Colonic mucosa (tissue), 4 donors: Measurements from ENCODE around the gene LRRFIP2. TPM values are rescaled to one million over a fixed set of nuclear protein-coding genes. Genes with fewer than 3 reads are reported as not detected.

ENCODE experiments used
- DNase-seq: peaks from one replicate; pipeline ENCODE4 v3.0.0-alpha.2; 2020
- H3K27ac ChIP-seq: fragments of 200-600 bp; one replicate; pipeline ENCODE4 v1.8.0; 2021
- H3K27me3 ChIP-seq: fragments of 200-600 bp; one replicate; pipeline ENCODE4 v1.8.0; 2021
- H3K36me3 ChIP-seq: fragments of 200-600 bp; one replicate; pipeline ENCODE4 v1.8.0; 2021
- H3K4me1 ChIP-seq: fragments of 200-600 bp; one replicate; pipeline ENCODE4 v1.8.0; 2021; ENCODE audit warnings: mild to moderate bottlenecking
- H3K4me3 ChIP-seq: fragments of 200-600 bp; one replicate; pipeline ENCODE4 v1.8.0; 2021
- H3K9ac ChIP-seq, 2 donors: one replicate each; pipeline ENCODE4 v1.7.0; 2013; ENCODE audit warnings: control low read depth in 2 of 2, low read depth in 2 of 2, low read length in 2 of 2
- H3K9me3 ChIP-seq: fragments of 200-600 bp; one replicate; pipeline ENCODE4 v1.8.0; 2021
- intact Hi-C: fragments of 100-400 bp; cut with DNase I; formaldehyde crosslinking; loops from one replicate; pipeline ENCODE4 v1.14.1; 2022
- total RNA-seq, 2 donors: library from RNA; stranded (reverse); fragmentation: NEBNext Ultra II Directional in 1 of 2; extraction: Animal tissue kit (Norgen Biotek cat#: 25700) in 1 of 2; gene quantifications; one replicate each; pipeline ENCODE4 v1.2.1, GENCODE V29; 2021
- TF ChIP-seq, protein P1 (sequence below): fragments of 200-600 bp; IDR thresholded peaks from one replicate; pipeline ENCODE4 v1.8.0; 2022; ENCODE audit warnings: antibody characterized with exemption, mild to moderate bottlenecking
- donor health status: healthy.
- donor health status: DM: no; HTN: no; CAD: no.
- donor health status: DM: no; HTN: no; CAD: no.

LRRFIP2 gene
- total RNA-seq, 2 donors from 2014 or later: 87.0 to 120 TPM

DNA sequence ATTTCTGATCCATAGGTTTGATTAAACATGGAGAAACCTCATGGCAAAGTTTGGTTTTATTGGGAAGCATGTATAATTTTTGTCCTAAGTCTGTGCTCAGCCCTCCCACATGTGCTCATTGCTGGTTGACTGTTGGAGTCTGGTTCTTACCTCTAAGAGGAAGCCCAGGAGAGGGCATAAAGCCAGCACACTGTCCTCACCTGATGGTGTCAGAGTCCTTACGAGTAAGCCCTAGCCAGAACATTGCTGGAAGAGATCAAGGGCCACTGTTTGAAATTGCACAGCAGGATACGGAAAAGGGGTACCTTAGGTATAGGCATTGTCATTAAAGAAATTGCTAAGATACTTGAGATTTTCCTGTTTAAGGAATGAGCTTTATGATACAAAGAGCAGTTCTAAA lies 159.8 kb downstream of the LRRFIP2 start:
- no peak for DNase-seq

More for the DNA sequence above, 159.8 kb downstream of the LRRFIP2 start:
- intact Hi-C loops: no loop called here
- Histone ChIP-seq H3K27ac (no peak overlapping the region), H3K9me3 (no peaks in the 10 kb centered on the region), H3K27me3 (no peaks in the 10 kb centered on the region), H3K36me3 (no peaks in the 10 kb centered on the region), H3K4me3 (no peak overlapping the region), H3K9ac (no peak overlapping the region), H3K4me1 (no peaks in the 10 kb centered on the region)
- TF ChIP-seq, protein P1, sequence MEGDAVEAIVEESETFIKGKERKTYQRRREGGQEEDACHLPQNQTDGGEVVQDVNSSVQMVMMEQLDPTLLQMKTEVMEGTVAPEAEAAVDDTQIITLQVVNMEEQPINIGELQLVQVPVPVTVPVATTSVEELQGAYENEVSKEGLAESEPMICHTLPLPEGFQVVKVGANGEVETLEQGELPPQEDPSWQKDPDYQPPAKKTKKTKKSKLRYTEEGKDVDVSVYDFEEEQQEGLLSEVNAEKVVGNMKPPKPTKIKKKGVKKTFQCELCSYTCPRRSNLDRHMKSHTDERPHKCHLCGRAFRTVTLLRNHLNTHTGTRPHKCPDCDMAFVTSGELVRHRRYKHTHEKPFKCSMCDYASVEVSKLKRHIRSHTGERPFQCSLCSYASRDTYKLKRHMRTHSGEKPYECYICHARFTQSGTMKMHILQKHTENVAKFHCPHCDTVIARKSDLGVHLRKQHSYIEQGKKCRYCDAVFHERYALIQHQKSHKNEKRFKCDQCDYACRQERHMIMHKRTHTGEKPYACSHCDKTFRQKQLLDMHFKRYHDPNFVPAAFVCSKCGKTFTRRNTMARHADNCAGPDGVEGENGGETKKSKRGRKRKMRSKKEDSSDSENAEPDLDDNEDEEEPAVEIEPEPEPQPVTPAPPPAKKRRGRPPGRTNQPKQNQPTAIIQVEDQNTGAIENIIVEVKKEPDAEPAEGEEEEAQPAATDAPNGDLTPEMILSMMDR: no peak

Other genes starting within 250 kb of the LRRFIP2 start
- 10 to 100 TPM; 21.3 to 50.7 TPM for gene TRANK1, start 229.5 kb downstream of the LRRFIP2 start, total RNA-seq
- 10 to 100 TPM; 13.0 to 14.3 TPM for gene EPM2AIP1, start 181.5 kb downstream of the LRRFIP2 start, total RNA-seq
- 10 to 100 TPM; 17.5 to 36.5 TPM for gene MLH1, start 181.1 kb downstream of the LRRFIP2 start, total RNA-seq
- gene GOLGA4, start 68.7 kb upstream of the LRRFIP2 start, total RNA-seq: 100 to 1,000 TPM; 106 to 110 TPM